GM18517 (cell line): Measurements from ENCODE around the gene RRP1.
"Not testable (repeated sequence)": the region's sequence is repeated elsewhere in the genome, so short reads cannot be mapped to it uniquely, and the experiment has no call there.

Experiments used
- ATAC-seq: cut with Tn5 transposase; IDR thresholded peaks from one replicate; pipeline ENCODE4 v1.9.1; 2021; ENCODE audit warnings: mild to moderate bottlenecking, moderate library complexity; ENCODE audit not compliant: unreplicated experiment

The RRP1 gene

DNA sequence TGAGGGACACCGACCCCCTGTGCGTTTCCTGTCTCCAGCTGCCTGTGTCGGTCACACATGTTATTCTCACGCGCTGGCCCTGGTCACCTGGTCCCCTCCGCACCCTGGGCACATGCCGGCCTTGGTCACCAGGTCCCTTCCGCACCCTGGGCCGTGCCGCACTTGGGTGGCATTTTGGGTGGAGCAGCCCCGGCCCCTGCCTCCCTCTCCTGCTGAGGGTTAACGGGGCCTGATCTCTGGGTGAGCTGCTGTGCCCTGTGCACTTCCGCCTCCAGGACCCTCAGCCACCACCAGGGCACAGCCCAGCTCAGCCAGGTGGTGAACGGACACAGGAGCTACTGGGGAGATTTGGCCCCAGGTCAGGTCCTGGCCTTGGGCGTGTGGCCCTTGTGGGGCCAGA, 26.6 kb downstream of the RRP1 start:
- ATAC-seq: no peak

- ATAC-seq: no peak
These were observed 27.3 kb downstream of the RRP1 start for GRCh38 chr21:43816611-43817071.

GRCh38 chr21:43817157-43818086, 28.0 kb downstream of the RRP1 start:
- ATAC-seq: no peak

GRCh38 chr21:43818685-43819084, 29.3 kb downstream of the RRP1 start:
- ATAC-seq: no peak

GRCh38 chr21:43819511-43820405, 30.4 kb downstream of the RRP1 start:
- ATAC-seq: no peak

- no peak for ATAC-seq
These were observed 31.1 kb downstream of the RRP1 start for GRCh38 chr21:43820466-43820865.

DNA sequence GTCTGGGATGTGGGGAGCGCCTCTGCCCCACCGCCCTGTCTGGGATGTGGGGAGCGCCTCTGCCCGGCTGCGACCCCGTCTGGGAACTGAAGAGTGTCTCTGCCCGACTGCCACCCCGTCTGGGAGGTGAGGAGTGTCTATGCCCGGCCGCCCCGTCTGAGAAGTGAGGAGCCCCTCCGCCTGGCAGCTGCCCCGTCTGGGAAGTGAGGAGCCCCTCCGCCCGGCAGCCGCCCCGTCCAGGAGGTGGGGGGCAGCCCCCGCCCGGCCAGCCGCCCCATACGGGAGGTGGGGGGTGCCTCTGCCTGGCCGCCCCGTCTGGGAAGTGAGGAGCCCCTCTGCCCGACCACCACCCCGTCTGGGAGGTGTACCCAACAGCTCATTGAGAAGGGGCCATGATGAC, 32.8 kb downstream of the RRP1 start:
- not testable (repeated sequence) for ATAC-seq

- not testable (repeated sequence) for ATAC-seq
These were observed 33.4 kb downstream of the RRP1 start for GRCh38 chr21:43822741-43823140.

DNA sequence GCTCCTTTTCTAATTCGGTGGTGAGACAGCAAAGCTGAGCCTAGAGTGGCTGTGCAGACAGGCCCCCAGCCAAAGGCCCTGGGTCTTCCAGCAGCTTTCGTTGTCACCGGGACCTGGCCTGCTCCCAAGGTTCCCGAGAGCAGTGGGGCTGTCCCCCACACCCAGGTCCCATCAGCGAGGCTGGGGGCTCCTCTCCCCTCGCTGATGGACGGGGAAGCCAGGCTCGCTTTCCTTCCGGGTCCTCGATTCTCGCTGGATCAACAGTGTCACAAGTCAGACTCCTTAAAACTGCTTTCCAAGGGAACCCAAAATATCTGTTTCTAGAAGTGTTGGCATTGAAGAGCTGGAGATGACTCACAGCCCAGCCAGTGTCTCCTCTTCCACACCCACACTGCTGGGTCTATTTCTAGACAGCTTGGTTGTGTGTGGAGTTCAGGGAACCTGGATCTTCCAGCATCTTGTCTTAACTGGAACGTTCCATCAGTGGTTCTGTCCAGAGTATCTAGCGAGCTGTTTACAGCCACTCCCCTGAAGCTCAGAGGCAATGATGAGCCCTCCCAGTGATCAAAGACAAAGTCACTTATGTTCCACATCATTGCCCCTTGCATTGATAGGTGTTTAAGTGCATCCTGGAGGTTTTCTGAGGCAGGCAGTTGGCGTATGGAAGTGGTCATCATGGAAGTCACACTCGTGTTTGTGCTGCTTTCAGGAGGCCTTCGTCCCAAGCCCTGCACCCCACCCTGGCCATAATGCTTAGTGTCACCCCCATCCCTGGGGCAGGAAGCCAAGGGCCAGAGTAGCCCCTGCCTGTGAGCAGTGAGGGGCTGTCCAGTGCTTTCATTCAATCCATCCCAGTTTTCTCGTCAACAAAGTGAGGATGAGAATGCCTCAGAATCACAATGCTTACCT, 35.2 kb downstream of the RRP1 start:
- no peak for ATAC-seq

DNA sequence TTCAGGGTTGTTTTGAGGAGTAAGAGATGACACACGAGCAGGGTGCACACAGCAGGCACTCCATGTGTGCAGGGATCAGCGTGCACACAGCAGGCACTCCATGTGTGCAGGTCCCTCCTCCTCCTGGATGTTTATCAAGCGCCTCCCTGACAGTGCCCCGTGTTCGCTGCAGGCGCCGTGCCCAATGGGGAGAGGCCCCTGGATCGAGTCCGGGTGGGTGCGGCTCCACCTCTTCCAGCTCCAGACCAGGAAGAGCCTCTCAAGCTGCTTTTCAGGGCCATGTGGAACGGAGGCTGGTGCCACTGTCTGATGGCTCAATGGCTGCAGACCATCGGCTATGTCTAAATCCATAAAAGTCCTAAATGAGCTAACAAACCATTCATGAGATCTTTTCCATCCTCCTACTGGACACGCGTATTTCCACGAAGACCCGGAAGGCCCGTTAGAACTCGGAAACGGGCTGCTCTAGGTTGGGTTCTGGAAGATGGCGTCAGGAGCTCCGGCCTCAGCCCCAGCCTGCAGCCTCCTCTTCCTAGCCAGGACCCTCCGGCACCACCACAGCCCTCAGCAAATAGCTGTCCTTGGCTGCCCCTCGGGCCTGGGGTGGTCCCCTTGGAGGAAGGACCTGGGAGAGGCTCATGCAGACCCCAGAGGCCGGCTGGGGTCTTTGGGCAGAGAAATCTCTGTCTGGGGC, 36.0 kb downstream of the RRP1 start:
- no peak for ATAC-seq

DNA sequence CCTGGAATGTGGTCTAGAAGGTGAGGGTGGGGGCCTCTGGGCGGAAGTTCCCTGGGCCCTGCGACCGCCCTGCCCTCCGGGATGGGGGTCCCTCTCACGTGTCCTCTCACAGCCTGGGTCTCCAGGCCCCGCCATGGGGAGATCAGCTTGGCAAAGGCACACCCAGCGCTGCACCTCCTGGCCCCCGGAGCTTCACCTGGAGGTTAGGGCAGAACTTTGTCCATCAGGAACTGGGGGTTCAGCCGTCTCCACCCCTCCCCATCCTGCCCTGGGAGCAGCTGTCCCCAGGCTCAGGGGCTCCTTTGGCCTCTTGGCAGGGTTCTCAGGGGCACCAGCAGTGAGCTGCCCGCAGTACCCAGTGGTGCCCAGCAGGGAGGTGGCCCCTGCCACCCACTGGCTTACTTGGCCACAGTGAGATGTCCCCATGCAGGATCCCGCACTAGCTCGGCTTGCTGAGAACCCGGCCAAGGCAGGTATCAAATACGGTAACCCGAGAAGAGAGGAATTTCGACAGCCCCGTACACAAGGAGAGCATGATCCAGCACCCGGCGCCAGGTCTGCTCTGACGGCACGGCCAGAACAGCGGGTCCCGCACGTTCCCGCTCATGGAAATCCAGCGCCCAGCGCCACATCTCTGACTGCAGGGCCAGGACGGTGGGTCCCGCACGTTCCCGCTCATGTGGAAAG, 36.7 kb downstream of the RRP1 start:
- no peak for ATAC-seq

DNA sequence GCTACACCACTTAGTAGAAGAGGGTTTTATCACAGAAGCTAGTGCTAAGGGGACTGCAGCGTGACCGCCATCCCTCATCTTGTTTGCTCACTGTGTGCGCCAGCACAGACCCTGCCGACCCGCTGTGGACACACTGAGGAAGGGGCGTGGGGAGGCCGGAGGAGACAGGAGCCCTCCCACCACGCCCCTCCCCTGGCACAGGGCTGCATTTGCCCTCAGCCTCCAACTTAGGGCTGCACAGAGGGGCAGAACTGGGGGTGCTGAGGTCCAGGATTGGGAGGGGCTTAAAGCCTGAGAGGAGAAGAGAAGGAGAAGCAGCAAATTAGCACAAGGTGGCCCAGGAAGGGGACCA, 37.2 kb downstream of the RRP1 start:
- no peak for ATAC-seq

DNA sequence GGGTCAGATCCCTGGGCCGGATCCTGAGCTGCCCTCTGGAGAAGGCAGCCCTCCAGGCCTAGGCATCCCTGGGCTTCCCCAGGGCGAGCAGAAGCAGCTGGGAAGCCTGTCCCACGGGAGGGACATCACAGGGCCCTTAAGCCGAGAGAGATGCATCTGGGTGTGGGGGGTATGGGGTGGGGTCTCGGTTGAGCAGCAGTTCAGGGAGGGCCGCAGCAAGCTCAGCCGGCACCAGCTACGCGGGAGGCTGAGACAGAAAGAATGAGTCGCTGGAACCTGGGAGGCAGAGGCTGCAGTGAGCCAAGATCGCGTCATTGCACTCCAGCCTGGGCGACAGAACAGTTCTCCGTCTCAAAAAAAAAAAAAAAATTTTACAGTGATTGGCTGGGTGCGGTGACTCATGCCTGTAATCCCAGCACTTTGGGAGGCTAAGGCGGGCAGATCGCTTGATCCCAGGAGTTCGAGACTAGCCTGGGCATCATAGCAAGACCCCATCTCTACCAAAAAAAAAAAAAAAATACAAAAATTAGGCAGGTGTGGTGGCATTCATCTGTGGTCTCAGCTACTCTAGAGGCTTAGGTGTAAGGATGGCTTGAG, 37.7 kb downstream of the RRP1 start:
- no peak for ATAC-seq

GRCh38 chr21:43829161-43829560, 39.8 kb downstream of the RRP1 start:
- no peak for ATAC-seq

DNA sequence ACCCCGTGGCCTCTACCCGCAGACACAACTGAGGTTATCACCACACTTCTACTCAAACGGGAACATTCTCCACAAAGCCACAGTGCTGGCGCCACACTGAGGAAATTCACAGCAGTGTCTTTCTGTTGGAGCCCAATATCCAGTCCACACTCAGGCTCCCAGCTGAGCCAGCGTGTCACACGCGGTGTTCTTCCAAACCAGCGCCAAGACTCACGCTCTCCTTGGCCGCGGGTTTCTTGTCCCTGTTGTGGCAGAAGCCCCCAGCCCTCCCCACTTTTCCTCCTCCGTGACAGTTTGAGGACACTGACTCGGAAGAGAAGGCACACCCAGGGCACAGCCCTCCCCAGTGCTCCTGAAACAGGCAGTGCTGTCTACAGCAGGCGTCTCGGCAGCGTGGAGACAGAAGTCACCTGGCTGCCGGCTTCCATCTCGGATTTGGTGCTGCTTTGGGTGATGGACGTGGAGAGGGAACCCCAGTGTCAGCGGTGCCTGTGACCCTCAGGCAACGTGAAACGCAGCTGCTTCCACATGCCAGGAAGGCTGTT, 40.3 kb downstream of the RRP1 start:
- no peak for ATAC-seq

- ATAC-seq: no peak
These were observed 42.8 kb downstream of the RRP1 start for GRCh38 chr21:43832158-43832550.

GRCh38 chr21:43832648-43833047, 43.3 kb downstream of the RRP1 start:
- ATAC-seq: no peak

DNA sequence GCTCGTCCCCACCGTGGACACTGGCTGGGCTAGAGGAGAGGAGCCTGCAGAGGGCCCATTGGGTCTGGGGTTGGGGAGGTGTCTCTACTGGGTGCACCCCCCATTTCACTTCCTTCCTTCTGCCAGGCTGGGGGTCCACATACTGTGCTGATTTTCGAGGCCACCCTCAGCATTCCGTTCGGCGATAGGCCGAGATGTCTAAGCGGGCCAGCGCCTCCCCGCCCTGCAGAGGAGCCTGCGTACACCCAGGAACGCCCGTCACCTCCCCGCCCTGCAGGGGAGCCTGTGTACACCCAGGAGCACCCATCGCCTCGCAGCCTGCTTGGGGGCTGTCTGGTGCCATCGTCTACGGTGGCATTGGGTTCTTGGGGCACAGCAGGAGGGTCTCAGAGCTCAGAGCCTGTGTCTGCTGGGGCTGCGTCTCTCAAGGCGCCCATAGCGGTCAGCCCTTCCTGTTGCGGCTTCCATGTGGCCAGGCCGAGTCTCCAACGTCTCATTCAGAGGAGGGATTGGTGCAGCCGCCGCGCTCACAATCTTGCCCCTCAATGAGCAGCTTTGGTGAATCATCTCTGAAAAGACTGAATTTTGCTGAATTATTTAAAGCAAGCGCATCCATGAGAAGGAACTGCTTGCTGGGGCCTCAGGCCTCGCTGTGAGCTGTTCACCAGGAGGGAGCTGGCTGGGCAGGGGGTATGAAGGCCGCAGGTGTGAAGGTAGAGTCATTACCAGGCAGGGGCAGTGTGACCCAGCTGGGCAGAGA, 44.9 kb downstream of the RRP1 start:
- no peak for ATAC-seq
